ENCODE results near the gene GPATCH2L.

- TF ChIP-seq EZH2phosphoT487 (IDR thresholded peaks at IDR 0.05; ENCODE audit: low read depth, severe bottlenecking, unreplicated experiment) (no peak), CTCF (IDR thresholded peaks at IDR 0.05; ENCODE audit: poor library complexity) (no peak), EZH2 (IDR thresholded peaks at IDR 0.05; ENCODE audit: borderline replicate concordance) (no peak)
Observed at GRCh38 chr14:76146976-76147375, 4.7 kb upstream of the GPATCH2L start.

Measured in hepatocyte (in vitro differentiated cells).